Thoracic aorta (tissue), 2 donors: Measurements from ENCODE around the gene SLC12A4. TPM values are rescaled to one million over a fixed set of nuclear protein-coding genes. Genes with fewer than 3 reads are reported as not detected.
A peak's percentile ranks its signal among the peaks of the same experiment; 100 is the strongest.
"Not testable (repeated sequence)": the region's sequence is repeated elsewhere in the genome, so short reads cannot be mapped to it uniquely, and the experiment has no call there.

ENCODE experiments used
- ATAC-seq: fragments of 150-250 bp; one replicate; pipeline ENCODE4 v1.8.0; 2017; ENCODE audit warnings: low read depth; ENCODE audit not compliant: insufficient number of reproducible peaks, low FRiP score
- DNase-seq: peaks from one replicate; pipeline ENCODE4 v3.0.0-alpha.2; 2020; ENCODE audit warnings: low spot score
- H3K27ac ChIP-seq, 2 donors: fragments of 200-600 bp; sonication (generic); 1 replicate in 1 of 2; 2 replicates in 1 of 2; pipeline ENCODE4 v1.5.1; 2016; ENCODE audit warnings: mild to moderate bottlenecking in 2 of 2, moderate library complexity in 2 of 2
- H3K27me3 ChIP-seq: fragments of 200-600 bp; sonication (generic); replicated peaks from 2 replicates; pipeline ENCODE4 v1.6.0; 2016; ENCODE audit warnings: mild to moderate bottlenecking; ENCODE audit not compliant: insufficient read depth
- H3K36me3 ChIP-seq: fragments of 200-600 bp; sonication (generic); one replicate; pipeline ENCODE4 v1.5.1; 2016
- H3K4me1 ChIP-seq, 2 donors: fragments of 200-600 bp; sonication (generic); 1 replicate in 1 of 2; 2 replicates in 1 of 2; pipeline versions ENCODE4 v1.5.1 to v1.6.0; 2016; ENCODE audit warnings: low read depth in 2 of 2, mild to moderate bottlenecking in 1 of 2; ENCODE audit not compliant: control insufficient read depth in 1 of 2
- H3K4me3 ChIP-seq: fragments of 200-600 bp; sonication (generic); 2 replicates; pipeline ENCODE4 v1.5.1; 2016; ENCODE audit warnings: mild to moderate bottlenecking
- H3K9me3 ChIP-seq: fragments of 200-600 bp; sonication (generic); 2 replicates; pipeline ENCODE4 v1.5.1; 2016
- total RNA-seq, 2 donors: library from RNA; depleted of rRNA; stranded (reverse); fragments of >200 nt; gene quantifications; one replicate each; pipeline versions ENCODE4 v1.1.0 to v1.2.3, GENCODE V29; 2016
- TF ChIP-seq, protein P1 (sequence below): fragments of 200-600 bp; sonication (generic); IDR thresholded peaks from one replicate; pipeline ENCODE4 v1.5.1; 2019; ENCODE audit warnings: antibody characterized with exemption

The SLC12A4 gene
- total RNA-seq, 2 donors from 2014 or later = 163 to 168 TPM

DNA sequence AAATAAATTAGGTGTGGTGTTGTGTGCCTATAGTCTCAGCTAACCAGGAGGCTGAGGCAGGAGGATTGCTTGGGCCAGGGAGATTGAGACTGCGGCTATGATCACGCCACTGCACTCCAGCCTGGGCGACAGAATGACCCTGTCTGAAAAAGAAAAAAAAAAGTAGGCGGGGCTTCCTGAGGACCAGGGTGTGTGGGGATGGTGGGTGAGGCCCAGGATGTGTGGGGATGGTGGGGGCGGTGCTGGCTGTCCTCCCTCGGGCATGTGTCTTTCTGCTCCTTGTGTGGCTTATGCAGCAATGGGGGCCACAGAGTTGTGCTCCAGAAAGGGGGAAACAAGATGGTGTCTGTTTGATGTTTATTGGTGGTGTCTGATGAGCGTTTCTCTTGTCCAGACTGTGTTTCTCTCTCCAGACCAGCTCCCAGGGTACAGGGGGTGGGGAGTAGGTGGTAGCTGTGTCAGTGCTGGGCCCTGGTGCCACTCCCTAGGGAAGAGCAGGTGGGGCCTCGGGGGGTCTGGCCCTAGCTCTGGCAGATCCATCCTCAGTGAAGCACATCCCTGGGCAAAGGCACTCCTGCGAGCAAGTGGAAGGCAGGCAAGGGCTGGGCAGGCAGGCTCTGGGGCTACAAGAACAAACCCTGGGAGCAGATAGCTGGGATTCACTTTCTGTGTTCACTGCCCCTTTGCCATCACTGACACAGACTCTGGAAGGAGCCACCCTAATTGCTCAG lies 26.8 kb downstream of the SLC12A4 start:
- H3K36me3 ChIP-seq = peaks cover 49% of the 10 kb centered on the region
- peaks cover 20 to 28% of the 10 kb centered on the region in 2 donors for H3K4me1 ChIP-seq
- ATAC-seq = no peak

GRCh38 chr16:67940446-67941089 lies 27.9 kb downstream of the SLC12A4 start:
- H3K27ac ChIP-seq = no peak overlapping the region
- DNase-seq (no peak), ATAC-seq (no peak)
- H3K4me3 ChIP-seq = no peak overlapping the region
- H3K4me1 ChIP-seq = peaks cover 20 to 28% of the 10 kb centered on the region in 2 donors
- H3K27me3 ChIP-seq = no peaks in the 10 kb centered on the region
- TF ChIP-seq, protein P1, sequence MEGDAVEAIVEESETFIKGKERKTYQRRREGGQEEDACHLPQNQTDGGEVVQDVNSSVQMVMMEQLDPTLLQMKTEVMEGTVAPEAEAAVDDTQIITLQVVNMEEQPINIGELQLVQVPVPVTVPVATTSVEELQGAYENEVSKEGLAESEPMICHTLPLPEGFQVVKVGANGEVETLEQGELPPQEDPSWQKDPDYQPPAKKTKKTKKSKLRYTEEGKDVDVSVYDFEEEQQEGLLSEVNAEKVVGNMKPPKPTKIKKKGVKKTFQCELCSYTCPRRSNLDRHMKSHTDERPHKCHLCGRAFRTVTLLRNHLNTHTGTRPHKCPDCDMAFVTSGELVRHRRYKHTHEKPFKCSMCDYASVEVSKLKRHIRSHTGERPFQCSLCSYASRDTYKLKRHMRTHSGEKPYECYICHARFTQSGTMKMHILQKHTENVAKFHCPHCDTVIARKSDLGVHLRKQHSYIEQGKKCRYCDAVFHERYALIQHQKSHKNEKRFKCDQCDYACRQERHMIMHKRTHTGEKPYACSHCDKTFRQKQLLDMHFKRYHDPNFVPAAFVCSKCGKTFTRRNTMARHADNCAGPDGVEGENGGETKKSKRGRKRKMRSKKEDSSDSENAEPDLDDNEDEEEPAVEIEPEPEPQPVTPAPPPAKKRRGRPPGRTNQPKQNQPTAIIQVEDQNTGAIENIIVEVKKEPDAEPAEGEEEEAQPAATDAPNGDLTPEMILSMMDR = no peak
- H3K36me3 ChIP-seq = peaks cover 38% of the 10 kb centered on the region
- H3K9me3 ChIP-seq = no peaks in the 10 kb centered on the region

More for the DNA sequence above, 26.8 kb downstream of the SLC12A4 start:
- no peak overlapping the region for H3K4me3 ChIP-seq
- no peaks in the 10 kb centered on the region for H3K27me3 ChIP-seq
- H3K27ac ChIP-seq = peak overlapping the region in 1 of 2 donors; percentile 30
- TF ChIP-seq, protein P1 = no peak
- no peak for DNase-seq
- no peaks in the 10 kb centered on the region for H3K9me3 ChIP-seq

GRCh38 chr16:67939507-67940445 lies 28.7 kb downstream of the SLC12A4 start:
- TF ChIP-seq, protein P1 = no peak
- no peak for ATAC-seq
- peaks cover 25 to 30% of the 10 kb centered on the region in 2 donors for H3K4me1 ChIP-seq
- no peak overlapping the region for H3K4me3 ChIP-seq
- no peak for DNase-seq
- no peak overlapping the region for H3K27ac ChIP-seq
- H3K36me3 ChIP-seq = peaks cover 30% of the 10 kb centered on the region
- H3K27me3 ChIP-seq = no peaks in the 10 kb centered on the region
- no peaks in the 10 kb centered on the region for H3K9me3 ChIP-seq

- not testable (repeated sequence) for H3K4me3 ChIP-seq, ATAC-seq
- H3K27ac ChIP-seq = peak overlapping the region; percentile 87 to 89
Observed at GRCh38 chr16:67937713-67938112, 30.7 kb downstream of the SLC12A4 start.

DNA sequence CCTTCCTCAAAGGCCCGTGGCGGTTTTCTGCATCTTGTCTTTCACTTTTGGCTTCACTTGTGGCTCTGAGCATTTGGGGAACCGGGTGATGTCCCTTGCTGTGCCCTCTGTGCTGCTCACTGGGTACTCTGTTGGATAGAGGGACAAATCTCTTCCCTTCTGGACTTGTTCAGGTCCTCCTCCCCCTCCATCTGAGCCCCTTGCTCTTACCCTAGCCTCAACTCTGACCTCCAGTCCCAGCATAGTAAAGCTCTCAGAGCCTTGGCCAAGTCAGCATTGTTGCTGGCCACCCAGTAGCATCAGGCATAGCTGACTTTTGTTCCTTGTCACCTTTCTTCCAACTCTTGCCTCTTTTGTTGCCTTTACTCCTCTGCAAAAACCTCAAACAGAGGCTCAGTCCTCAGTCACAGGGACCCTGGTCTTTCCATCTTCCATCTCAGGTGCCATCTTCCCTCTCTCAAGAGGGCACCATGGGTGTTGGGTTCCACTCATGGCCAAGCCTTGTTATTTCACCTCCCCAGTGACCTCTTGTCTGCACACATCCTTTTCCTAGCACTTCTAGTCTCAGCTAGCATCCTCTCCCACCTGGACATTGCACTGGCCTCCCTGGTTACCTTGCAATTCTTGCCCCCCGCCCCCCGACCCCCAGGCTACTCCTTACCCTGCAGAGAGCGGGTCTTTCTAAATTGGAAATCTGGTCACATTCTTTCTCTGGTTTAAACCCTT lies 31.4 kb downstream of the SLC12A4 start:
- peaks cover 17 to 21% of the 10 kb centered on the region in 2 donors for H3K4me1 ChIP-seq
- DNase-seq (no peak), ATAC-seq (no peak)
- no peaks in the 10 kb centered on the region for H3K27me3 ChIP-seq
- peak overlapping the region; percentile 100 for H3K4me3 ChIP-seq
- no peaks in the 10 kb centered on the region for H3K9me3 ChIP-seq
- TF ChIP-seq, protein P1 = no peak
- peak overlapping the region; percentile 87 to 89 for H3K27ac ChIP-seq
- H3K36me3 ChIP-seq = peaks cover 18% of the 10 kb centered on the region

More at GRCh38 chr16:67937713-67938112, 30.7 kb downstream of the SLC12A4 start:
- not testable (repeated sequence) for DNase-seq, H3K9me3 ChIP-seq, H3K27me3 ChIP-seq
- Histone ChIP-seq H3K36me3 (peaks cover 25% of the 10 kb centered on the region), H3K4me1 (peaks cover 17 to 21% of the 10 kb centered on the region in 2 donors)
